AG04449 (cell line): ENCODE measurements around the gene MYOM1.
"Not testable (repeated sequence)": the region's sequence is repeated elsewhere in the genome, so short reads cannot be mapped to it uniquely, and the experiment has no call there.

Experiments used
- CTCF ChIA-PET: fragments of 350-600 bp; formaldehyde crosslinking; extraction: SDS; loops from one replicate; lab custom pipeline; 2021; ENCODE audit warnings: antibody characterized with exemption; lab: Yijun Ruan, JAX
- POLR2A ChIA-PET: fragments of 400-600, 350-600 bp; formaldehyde crosslinking; extraction: SDS; loops from one replicate; lab custom pipeline; 2020; ENCODE audit warnings: antibody characterized with exemption, inconsistent platforms; lab: Yijun Ruan, JAX
- DNase-seq: peaks from one replicate; pipeline ENCODE4 v3.0.0-alpha.2; 2010; ENCODE audit warnings: low read depth, low spot score
- H3K4me3 ChIP-seq: 2 replicates; pipeline ENCODE4 v1.5.1; 2011; ENCODE audit warnings: low read depth, mild to moderate bottlenecking, control low read depth, low read length
- TF ChIP-seq, protein P1 (sequence below): IDR thresholded peaks from one replicate; pipeline ENCODE4 v1.5.1; 2011; ENCODE audit warnings: mild to moderate bottlenecking, moderate library complexity, low read length, control low read depth, inconsistent platforms; ENCODE audit not compliant: insufficient read depth; ENCODE audit errors: missing control alignments

Gene MYOM1

DNA sequence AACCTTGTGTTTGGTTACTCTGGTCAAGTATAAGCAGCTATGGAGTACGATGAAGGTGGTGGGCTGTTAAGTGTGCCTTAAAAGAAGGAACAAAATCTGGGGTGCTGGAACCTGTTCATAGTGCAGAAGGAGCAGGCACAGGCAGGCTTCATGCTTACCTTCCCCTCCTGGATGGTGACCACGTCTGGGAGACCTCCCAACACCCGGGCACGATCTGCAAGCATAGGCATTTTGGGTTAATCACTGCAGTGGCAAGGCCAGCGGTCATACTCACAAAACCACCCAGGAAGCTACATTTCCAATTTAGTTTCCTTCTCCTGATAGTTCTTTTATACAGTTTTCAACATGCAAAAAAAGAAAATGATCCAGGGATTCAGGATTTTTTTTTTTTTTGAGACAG lies 148.1 kb downstream of the MYOM1 start:
- H3K4me3 ChIP-seq: no peak overlapping the region
- no peak for DNase-seq
- TF ChIP-seq, protein P1, sequence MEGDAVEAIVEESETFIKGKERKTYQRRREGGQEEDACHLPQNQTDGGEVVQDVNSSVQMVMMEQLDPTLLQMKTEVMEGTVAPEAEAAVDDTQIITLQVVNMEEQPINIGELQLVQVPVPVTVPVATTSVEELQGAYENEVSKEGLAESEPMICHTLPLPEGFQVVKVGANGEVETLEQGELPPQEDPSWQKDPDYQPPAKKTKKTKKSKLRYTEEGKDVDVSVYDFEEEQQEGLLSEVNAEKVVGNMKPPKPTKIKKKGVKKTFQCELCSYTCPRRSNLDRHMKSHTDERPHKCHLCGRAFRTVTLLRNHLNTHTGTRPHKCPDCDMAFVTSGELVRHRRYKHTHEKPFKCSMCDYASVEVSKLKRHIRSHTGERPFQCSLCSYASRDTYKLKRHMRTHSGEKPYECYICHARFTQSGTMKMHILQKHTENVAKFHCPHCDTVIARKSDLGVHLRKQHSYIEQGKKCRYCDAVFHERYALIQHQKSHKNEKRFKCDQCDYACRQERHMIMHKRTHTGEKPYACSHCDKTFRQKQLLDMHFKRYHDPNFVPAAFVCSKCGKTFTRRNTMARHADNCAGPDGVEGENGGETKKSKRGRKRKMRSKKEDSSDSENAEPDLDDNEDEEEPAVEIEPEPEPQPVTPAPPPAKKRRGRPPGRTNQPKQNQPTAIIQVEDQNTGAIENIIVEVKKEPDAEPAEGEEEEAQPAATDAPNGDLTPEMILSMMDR: no peak
- POLR2A ChIA-PET: no interaction called here
- CTCF ChIA-PET: interaction anchor here (0.6 to 12.7 kb wide), 3 partner anchors 8 to 80 kb away, joined by 3 to 113 read pairs (median 3); no protein-coding TSS in a partner anchor

DNA sequence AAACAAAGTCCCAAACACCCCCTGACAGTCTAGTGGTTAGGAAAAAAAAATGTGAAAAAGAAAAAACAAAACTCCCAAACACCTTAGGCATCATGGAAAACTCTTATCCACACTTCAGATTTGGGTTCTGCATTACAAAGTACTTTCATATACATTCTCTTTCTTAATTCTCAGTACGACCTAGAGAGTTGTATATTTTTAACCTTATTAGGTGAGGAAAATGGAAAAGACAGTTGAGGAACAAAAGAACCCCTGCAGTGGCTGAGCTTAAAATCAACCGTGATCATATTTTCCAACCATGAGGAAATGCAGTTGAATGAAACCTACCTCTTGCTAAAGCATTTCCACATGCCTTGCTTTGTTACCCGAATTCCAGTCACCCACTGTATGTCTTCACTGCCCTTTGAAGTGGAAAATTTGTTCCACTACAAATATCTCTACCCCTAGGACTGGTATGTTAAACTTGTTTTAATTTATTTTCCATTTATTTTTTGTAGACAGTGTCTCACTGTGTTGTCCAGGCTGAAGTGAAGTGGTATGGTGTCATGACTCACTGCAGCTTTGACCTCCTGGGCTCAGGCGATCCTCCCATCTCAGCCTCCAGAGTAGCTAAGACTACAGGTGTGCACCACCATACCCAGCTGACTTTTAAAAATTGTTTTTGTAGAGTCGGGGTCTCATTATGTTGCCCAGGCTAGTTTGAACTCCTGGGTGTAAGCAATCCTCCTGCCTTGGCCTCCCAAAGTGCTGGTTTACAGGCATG lies 149.9 kb downstream of the MYOM1 start:
- H3K4me3 ChIP-seq: no peak overlapping the region
- POLR2A ChIA-PET: no interaction called here
- CTCF ChIA-PET: interaction anchor here (12.7 kb wide), 1 partner anchor 6 kb away, joined by 113 read pairs; no protein-coding TSS in a partner anchor
- DNase-seq: no peak
- TF ChIP-seq, protein P1: no peak

DNA sequence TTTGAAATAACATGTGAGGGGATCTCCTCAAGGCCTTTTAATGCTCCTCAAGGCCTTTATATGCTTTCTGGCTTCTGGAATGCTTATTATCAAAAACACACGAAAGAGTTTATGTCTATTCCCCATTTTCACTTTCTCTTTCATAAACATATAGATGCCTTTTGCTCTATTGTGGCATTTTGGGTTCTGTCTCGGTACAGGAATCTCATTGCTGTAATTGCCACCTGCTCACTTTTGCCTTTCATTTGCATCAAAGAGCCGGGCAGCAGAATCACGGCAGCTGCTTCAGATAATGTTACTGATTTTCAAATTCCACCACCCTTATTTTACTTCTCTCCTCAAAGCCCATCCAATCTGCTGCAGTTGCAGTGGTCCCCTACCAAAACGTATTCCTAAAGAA lies 152.0 kb downstream of the MYOM1 start:
- H3K4me3 ChIP-seq: no peak overlapping the region
- CTCF ChIA-PET: no interaction called here
- TF ChIP-seq, protein P1: no peak
- no peak for DNase-seq
- POLR2A ChIA-PET: no interaction called here

DNA sequence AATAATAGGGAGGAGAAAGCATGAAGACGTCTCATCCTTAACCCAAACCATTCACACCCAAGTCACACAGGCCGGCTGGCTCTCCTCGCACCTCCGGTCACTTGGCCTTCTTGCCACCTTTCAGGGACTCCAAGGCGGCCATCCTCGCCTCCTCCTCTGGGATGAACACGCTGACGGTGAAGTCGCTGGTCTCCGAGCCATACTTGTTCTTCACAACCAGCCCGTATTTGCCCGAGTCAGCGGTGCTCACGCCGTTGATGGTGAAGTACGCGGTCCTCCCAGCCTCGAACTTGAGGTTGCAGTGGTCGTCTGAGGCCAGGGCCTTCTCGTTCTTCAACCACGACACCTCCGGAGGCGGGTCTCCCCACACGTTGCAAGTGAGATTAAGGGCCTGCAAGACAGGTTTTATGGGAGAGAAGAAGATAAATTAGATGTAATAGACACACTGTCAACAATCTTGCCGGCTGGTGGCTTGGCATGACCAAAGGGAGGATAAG lies 152.6 kb downstream of the MYOM1 start:
- ChIA-PET CTCF (no interaction called here), POLR2A (no interaction called here)
- DNase-seq: no peak
- TF ChIP-seq, protein P1: no peak
- no peak overlapping the region for H3K4me3 ChIP-seq

DNA sequence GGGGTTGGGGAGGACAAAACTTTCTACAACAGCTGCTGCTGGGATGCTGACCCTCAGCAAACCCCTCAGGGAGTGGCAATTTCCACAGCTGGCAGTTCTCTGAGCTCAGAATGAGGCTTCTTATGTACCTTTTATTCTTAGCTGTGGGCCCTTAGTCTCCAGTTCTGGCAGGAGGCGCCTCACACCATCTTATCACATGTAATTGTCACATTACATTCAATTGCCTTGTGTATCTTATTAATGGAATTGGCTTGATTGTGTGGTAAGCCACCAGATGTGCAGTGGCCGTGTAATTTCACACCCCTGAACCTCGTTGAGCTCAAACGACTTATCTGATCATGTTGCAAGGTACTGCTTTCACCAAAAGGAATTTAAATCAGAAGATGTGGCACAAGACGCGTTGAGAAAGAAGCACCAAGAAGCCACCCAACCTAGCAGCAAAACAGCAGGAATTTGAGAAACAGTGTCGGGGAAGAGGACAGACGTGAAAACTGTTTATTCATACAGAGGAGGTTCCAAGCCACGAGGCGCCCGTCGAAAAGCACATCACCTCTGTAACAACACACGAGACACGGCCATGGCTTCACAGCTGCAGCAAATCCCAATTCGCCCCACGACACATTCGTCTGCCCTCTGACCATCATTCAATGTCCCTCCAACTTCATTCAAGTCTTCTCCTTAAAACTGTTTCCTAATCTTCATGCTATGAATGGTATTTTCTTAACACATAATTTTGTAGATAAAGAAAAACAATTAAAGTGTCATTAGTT lies 153.2 kb downstream of the MYOM1 start:
- no peak for DNase-seq
- ChIA-PET CTCF (interaction anchor here (6.5 kb wide), 1 partner anchor 9 kb away, joined by 113 read pairs; no protein-coding TSS in a partner anchor), POLR2A (no interaction called here)
- TF ChIP-seq, protein P1: no peak
- no peak overlapping the region for H3K4me3 ChIP-seq

DNA sequence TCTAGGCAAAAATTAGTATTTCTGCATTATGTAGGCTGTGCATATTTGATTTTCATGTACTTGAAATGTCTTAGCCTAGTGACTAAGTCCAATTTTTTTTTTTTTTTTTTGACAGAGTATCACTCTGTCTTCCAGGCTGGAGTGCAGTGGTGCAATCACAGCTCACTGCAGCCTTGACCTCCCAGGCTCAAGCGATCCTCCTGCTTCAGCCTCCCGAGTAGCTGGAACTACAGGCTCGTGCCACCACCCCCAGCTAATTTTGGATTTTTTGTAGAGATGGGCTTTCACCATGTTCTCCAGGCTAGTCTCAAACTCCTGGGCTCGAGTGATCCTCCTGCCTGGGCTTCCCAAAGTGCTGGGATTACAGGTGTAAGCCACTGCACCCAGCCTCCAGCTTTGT lies 156.0 kb downstream of the MYOM1 start:
- DNase-seq, POLR2A ChIA-PET, H3K4me3 ChIP-seq: not testable (repeated sequence)
- CTCF ChIA-PET: interaction anchor here (1.0 to 6.8 kb wide), 16 partner anchors 10 to 131 kb away, joined by 3 to 113 read pairs (median 10); no protein-coding TSS in a partner anchor
